Uterus (tissue), 2 donors: Measurements from ENCODE around the gene VNN1.

Source experiments
- CTCF ChIP-seq, 4 experiments: fragments of 200-600 bp in 2 of 4; fragments of 450-650 bp in 2 of 4; sonication (generic) in 2 of 4; IDR thresholded peaks; one replicate each; pipeline ENCODE4 v1.5.1; 2016 to 2019; ENCODE audit warnings: antibody characterized with exemption in 4 of 4, mild to moderate bottlenecking in 2 of 4, moderate library complexity in 1 of 4
- POLR2A ChIP-seq, 2 donors: fragments of 450-650 bp; IDR thresholded peaks; one replicate each; pipeline ENCODE4 v1.6.1; 2016; ENCODE audit warnings: antibody characterized with exemption in 2 of 2, mild to moderate bottlenecking in 1 of 2, moderate library complexity in 1 of 2

- no peak for TF ChIP-seq CTCF (IDR thresholded peaks at IDR 0.05)
- no peak for TF ChIP-seq POLR2A (IDR thresholded peaks at IDR 0.05)
Observed at GRCh38 chr6:132719736-132720448, 6.0 kb upstream of the VNN1 start.
